Measurements from ENCODE around the gene LPP.

GRCh38 chr3:188233320-188233719 is 79.4 kb downstream of the LPP start:
- TF ChIP-seq POLR2AphosphoS5 (IDR thresholded peaks at IDR 0.05; ENCODE audit: borderline replicate concordance, low read depth, low read length): no peak
- no peak for TF ChIP-seq EZH2 (IDR thresholded peaks at IDR 0.05)
- TF ChIP-seq FOXP2 (optimal IDR thresholded peaks at IDR 0.05; ENCODE audit: control extremely low read depth, extremely low read length, insufficient read depth): no peak

Data from SK-N-MC (cell line).